Measurements from ENCODE around the gene MGAT4C. TPM values are rescaled to one million over a fixed set of nuclear protein-coding genes. Genes with fewer than 3 reads are reported as not detected.

Gene MGAT4C
- total RNA-seq, 1 donor from 2014 or later = 0.25 TPM

DNA sequence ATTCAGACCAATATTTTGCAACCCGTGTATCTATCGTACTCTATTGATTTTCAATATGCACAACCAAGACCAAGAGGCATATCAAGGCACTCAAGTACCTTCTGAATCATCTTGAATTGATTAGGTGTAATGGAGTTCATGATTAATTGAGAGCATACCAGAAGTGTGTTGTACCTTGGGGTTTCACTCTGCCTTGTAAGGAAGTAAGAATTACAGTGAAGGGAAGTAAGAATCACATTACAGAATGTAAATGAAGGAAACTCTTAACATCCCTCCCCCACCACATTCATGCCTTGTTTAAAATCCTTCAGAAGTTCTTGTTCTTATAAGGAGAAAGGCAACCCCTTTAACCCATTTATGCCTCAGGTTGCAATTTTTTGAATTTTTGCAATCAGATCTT is 5.4 kb upstream of the MGAT4C start:
- intact Hi-C loops (cut with DNase I) = no loop called here
- no peaks in the 10 kb centered on the region for H3K27me3 ChIP-seq
- no peaks in the 10 kb centered on the region for H3K9me3 ChIP-seq
- DNase-seq (ENCODE audit: extremely low spot score in 2 of 2) = no peak
- H3K4me1 ChIP-seq = peaks cover 6% of the 10 kb centered on the region
- H3K36me3 ChIP-seq = no peaks in the 10 kb centered on the region
- TF ChIP-seq POLR2AphosphoS5 (IDR thresholded peaks at IDR 0.05; ENCODE audit: insufficient read depth in 1 of 2, low read depth in 1 of 2) (no peak), POLR2A (IDR thresholded peaks at IDR 0.05) (no peak)
- TF ChIP-seq, protein P1, sequence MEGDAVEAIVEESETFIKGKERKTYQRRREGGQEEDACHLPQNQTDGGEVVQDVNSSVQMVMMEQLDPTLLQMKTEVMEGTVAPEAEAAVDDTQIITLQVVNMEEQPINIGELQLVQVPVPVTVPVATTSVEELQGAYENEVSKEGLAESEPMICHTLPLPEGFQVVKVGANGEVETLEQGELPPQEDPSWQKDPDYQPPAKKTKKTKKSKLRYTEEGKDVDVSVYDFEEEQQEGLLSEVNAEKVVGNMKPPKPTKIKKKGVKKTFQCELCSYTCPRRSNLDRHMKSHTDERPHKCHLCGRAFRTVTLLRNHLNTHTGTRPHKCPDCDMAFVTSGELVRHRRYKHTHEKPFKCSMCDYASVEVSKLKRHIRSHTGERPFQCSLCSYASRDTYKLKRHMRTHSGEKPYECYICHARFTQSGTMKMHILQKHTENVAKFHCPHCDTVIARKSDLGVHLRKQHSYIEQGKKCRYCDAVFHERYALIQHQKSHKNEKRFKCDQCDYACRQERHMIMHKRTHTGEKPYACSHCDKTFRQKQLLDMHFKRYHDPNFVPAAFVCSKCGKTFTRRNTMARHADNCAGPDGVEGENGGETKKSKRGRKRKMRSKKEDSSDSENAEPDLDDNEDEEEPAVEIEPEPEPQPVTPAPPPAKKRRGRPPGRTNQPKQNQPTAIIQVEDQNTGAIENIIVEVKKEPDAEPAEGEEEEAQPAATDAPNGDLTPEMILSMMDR (IDR thresholded peaks at IDR 0.05) = no peak
- no peak overlapping the region for H3K4me3 ChIP-seq
- H3K27ac ChIP-seq = no peak overlapping the region

DNA sequence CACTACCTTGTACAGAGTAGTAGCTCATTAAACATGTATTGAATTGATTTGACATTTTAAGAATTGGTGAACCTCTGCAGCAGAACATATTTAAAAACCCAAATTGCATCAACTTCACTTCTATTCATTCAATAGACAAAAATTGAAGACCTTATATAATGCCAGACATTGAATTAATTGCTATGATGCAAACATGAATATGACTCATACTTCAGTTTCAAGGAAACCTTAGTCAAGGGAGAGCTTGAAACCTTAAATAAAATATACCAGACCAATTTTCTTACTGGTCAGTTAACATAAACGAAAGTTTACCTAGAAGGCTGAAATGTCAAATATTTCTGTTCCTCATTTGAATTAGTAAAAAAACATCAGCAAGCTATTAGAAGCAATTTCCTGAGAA is 5.0 kb upstream of the MGAT4C start:
- no peak overlapping the region for H3K4me3 ChIP-seq
- no peak for DNase-seq (ENCODE audit: extremely low spot score in 2 of 2)
- H3K27ac ChIP-seq = no peak overlapping the region
- TF ChIP-seq, protein P1 (IDR thresholded peaks at IDR 0.05) = no peak
- TF ChIP-seq POLR2AphosphoS5 (IDR thresholded peaks at IDR 0.05; ENCODE audit: insufficient read depth in 1 of 2, low read depth in 1 of 2) = no peak
- TF ChIP-seq POLR2A (IDR thresholded peaks at IDR 0.05) = no peak
- H3K9me3 ChIP-seq = no peaks in the 10 kb centered on the region
- intact Hi-C loops (cut with DNase I) = no loop called here
- no peaks in the 10 kb centered on the region for H3K27me3 ChIP-seq
- H3K4me1 ChIP-seq = peaks cover 6% of the 10 kb centered on the region
- no peaks in the 10 kb centered on the region for H3K36me3 ChIP-seq

DNA sequence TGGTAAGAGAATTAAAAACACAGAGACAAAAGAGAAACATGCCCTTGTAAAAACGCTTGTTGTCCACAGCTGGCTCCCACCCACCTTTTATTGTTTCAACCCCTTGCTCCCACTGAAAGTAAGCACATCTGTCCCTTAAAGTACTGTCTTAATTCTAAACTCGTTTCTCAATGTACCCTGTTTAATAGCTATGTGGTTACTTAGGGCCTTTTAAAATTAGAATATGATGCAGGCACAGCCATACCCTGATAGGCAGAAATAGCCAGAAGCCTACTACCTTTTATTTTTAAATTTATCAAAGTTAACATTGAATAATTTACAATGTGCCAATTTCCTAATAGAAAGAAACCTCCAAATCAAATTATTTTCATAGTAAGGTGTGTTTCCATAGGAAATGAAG is 4.0 kb upstream of the MGAT4C start:
- no peaks in the 10 kb centered on the region for H3K27me3 ChIP-seq
- H3K4me3 ChIP-seq = no peak overlapping the region
- no peaks in the 10 kb centered on the region for H3K9me3 ChIP-seq
- H3K36me3 ChIP-seq = no peaks in the 10 kb centered on the region
- intact Hi-C loops (cut with DNase I) = no loop called here
- peaks cover 6% of the 10 kb centered on the region for H3K4me1 ChIP-seq
- TF ChIP-seq, protein P1 (IDR thresholded peaks at IDR 0.05) = no peak
- TF ChIP-seq POLR2A (IDR thresholded peaks at IDR 0.05) (no peak), POLR2AphosphoS5 (IDR thresholded peaks at IDR 0.05; ENCODE audit: insufficient read depth in 1 of 2, low read depth in 1 of 2) (no peak)
- no peak for DNase-seq (ENCODE audit: extremely low spot score in 2 of 2)
- H3K27ac ChIP-seq = no peak overlapping the region

DNA sequence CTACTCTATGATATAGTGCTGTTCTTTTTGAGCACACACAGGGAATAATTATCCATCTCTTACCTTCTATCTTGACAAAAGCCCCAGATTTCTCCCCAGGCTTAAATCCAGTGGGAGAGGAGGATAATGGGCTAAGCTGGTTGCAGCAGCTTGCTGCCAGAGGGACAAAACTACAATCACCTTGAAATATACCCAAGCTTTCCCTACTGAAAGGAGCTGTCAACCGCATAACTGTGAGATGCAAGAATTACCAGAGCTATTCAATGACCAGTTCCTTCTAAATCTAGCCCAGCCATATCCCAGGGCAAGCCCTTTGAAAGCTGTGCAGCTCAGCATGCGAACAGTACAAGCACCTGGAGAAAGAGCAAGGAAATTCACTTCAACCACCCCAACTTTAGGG is 943 bp upstream of the MGAT4C start:
- Histone ChIP-seq H3K36me3 (no peaks in the 10 kb centered on the region), H3K4me3 (no peak overlapping the region), H3K9me3 (no peaks in the 10 kb centered on the region), H3K27me3 (no peaks in the 10 kb centered on the region), H3K4me1 (no peaks in the 10 kb centered on the region), H3K27ac (no peak overlapping the region)
- intact Hi-C loops (cut with DNase I) = no loop called here
- no peak for DNase-seq (ENCODE audit: extremely low spot score in 2 of 2)
- TF ChIP-seq, protein P1 (IDR thresholded peaks at IDR 0.05) = no peak
- TF ChIP-seq POLR2A (IDR thresholded peaks at IDR 0.05) (no peak), POLR2AphosphoS5 (IDR thresholded peaks at IDR 0.05; ENCODE audit: insufficient read depth in 1 of 2, low read depth in 1 of 2) (no peak)

DNA sequence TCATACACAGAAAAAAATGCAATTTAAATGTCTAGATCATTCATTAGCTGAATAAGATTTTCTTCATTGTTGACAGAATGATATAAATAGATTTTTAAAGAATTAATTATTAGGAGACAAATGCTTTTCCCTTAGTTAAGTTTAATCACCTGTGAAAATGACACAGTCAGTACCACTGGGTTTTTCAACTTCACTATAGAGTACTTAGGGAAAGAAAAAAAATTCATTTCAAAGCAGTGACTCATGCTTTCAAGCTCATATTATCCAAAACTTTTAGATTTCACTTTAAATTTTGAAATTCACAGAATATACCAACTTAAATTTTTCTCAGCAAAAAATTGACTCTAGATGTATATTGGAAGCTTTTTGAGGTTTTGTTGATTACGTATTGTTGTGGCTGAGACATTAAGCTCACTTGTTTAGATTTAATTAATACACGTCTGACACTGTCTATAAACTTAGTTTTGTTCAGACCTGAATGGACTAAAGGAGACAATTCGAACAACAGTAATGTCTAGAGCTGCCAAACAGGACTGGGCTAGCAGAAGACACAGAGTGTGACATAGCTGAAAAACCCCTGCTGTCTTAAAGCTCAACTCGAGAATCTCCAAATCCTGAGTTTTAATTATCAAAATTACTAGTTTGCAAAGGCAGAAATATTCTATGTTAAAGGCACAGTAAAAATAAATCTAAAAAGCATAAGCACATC is 1.6 kb downstream of the MGAT4C start:
- no peak for DNase-seq (ENCODE audit: extremely low spot score in 2 of 2)
- H3K9me3 ChIP-seq = no peaks in the 10 kb centered on the region
- no peaks in the 10 kb centered on the region for H3K4me1 ChIP-seq
- H3K27ac ChIP-seq = no peak overlapping the region
- no peak overlapping the region for H3K4me3 ChIP-seq
- H3K36me3 ChIP-seq = no peaks in the 10 kb centered on the region
- intact Hi-C loops (cut with DNase I) = no loop called here
- no peaks in the 10 kb centered on the region for H3K27me3 ChIP-seq
- TF ChIP-seq POLR2A (IDR thresholded peaks at IDR 0.05) (no peak), POLR2AphosphoS5 (IDR thresholded peaks at IDR 0.05; ENCODE audit: insufficient read depth in 1 of 2, low read depth in 1 of 2) (no peak)
- TF ChIP-seq, protein P1 (IDR thresholded peaks at IDR 0.05) = no peak
